ENCODE results near the gene HSPA12B.

Gene HSPA12B

DNA sequence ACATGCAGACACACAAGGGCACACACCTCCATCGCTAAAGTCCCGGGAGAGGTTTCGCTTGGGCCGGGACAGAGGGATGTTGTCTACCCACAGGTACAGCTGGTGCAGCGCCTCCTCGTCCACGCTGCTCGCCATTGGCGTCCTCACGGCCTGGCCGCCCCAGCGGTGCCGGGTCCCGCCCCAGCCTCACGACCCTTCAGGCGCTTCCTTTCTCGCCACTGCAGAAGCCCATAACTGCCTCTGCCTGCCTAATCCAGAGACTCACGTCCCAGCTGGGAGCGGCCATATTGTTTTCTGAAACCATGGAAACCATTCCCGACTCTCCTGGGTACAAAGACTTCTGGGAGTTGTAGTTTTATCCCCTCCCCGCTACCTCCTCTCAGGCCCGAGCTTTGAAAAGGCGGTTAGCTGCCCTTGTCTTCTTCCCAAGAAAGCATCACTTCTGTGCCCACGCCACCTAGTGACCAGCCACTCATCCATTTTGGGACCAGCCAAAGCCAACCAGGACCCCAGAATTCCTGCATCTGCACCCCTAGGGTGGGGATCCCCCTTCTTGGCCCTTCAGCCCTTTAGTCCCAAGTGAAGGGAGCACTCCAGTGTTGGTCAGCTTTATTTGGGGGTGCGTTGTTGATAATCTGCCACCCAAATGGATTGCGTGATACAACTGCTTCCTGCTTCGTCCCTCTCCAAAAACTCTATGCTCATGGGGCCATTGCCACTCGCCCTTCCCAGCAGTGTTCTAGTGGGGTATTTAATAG is 48.8 kb downstream of the HSPA12B start, which contains the start of gene SPEF1:
SPEF1 (minus strand) TSS at position 296 of the 758 bp plus-strand sequence; CDS start at position 135, 161 bp downstream.
- no peak within 1 kb of the TSS for H3K27ac ChIP-seq (ENCODE audit: low read depth, low read length)
- TF ChIP-seq, protein P1, sequence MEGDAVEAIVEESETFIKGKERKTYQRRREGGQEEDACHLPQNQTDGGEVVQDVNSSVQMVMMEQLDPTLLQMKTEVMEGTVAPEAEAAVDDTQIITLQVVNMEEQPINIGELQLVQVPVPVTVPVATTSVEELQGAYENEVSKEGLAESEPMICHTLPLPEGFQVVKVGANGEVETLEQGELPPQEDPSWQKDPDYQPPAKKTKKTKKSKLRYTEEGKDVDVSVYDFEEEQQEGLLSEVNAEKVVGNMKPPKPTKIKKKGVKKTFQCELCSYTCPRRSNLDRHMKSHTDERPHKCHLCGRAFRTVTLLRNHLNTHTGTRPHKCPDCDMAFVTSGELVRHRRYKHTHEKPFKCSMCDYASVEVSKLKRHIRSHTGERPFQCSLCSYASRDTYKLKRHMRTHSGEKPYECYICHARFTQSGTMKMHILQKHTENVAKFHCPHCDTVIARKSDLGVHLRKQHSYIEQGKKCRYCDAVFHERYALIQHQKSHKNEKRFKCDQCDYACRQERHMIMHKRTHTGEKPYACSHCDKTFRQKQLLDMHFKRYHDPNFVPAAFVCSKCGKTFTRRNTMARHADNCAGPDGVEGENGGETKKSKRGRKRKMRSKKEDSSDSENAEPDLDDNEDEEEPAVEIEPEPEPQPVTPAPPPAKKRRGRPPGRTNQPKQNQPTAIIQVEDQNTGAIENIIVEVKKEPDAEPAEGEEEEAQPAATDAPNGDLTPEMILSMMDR (IDR thresholded peaks at IDR 0.05; ENCODE audit: low read depth, low read length, poor library complexity, severe bottlenecking), result peak; percentile 52
- TF ChIP-seq EZH2phosphoT487 (IDR thresholded peaks at IDR 0.05; ENCODE audit: borderline replicate concordance, low read length), result no peak
- no peaks in the 10 kb centered on the region for H3K9me2 ChIP-seq (replicated peaks; ENCODE audit: control insufficient read depth, low read length)
- peaks cover 63% of the 10 kb centered on the region for H3K4me1 ChIP-seq (ENCODE audit: control insufficient read depth, low read length)
- H4K20me1 ChIP-seq (ENCODE audit: control insufficient read depth, insufficient read depth, low read depth, low read length), result peaks cover 9% of the 10 kb centered on the region; the same call in 1 of the 2 replicates
- H3K36me3 ChIP-seq (ENCODE audit: control insufficient read depth, low read length), result peaks cover 21% of the 10 kb centered on the region
- peaks cover 24% of the 10 kb centered on the region for H3K27me3 ChIP-seq (ENCODE audit: control insufficient read depth, low read length)
- H3F3A ChIP-seq (ENCODE audit: control insufficient read depth, insufficient read depth), result peaks cover 7% of the 10 kb centered on the region; the same call in 1 of the 2 replicates
- H3K9me3 ChIP-seq (ENCODE audit: control insufficient read depth, insufficient read depth, low read length), result no peaks in the 10 kb centered on the region
- H3K4me3 ChIP-seq (ENCODE audit: low read length), result peak within 1 kb of the TSS; percentile 42
- peak within 1 kb of the TSS; percentile 48 for H3K4me2 ChIP-seq (ENCODE audit: low read length)
- peaks cover 31% of the 10 kb centered on the region for H3K79me2 ChIP-seq (ENCODE audit: control insufficient read depth, low read length)

- Histone ChIP-seq H3K9me2 (replicated peaks; ENCODE audit: control insufficient read depth, low read length) (no peaks in the 10 kb centered on the region), H3K27me3 (ENCODE audit: control insufficient read depth, low read length) (peaks cover 22% of the 10 kb centered on the region), H3K4me1 (ENCODE audit: control insufficient read depth, low read length) (peaks cover 60% of the 10 kb centered on the region), H3K9me3 (ENCODE audit: control insufficient read depth, insufficient read depth, low read length) (no peaks in the 10 kb centered on the region), H3K4me3 (ENCODE audit: low read length) (no peak overlapping the region), H3K36me3 (ENCODE audit: control insufficient read depth, low read length) (peaks cover 21% of the 10 kb centered on the region), H3K4me2 (ENCODE audit: low read length) (no peak overlapping the region), H3K27ac (ENCODE audit: low read depth, low read length) (no peak overlapping the region), H3K79me2 (ENCODE audit: control insufficient read depth, low read length) (peaks cover 39% of the 10 kb centered on the region), H4K20me1 (ENCODE audit: control insufficient read depth, insufficient read depth, low read depth, low read length) (peaks cover 9% of the 10 kb centered on the region; the same call in 1 of the 2 replicates), H3F3A (ENCODE audit: control insufficient read depth, insufficient read depth) (peaks cover 7% of the 10 kb centered on the region; the same call in 1 of the 2 replicates)
- TF ChIP-seq, protein P1 (IDR thresholded peaks at IDR 0.05; ENCODE audit: low read depth, low read length, poor library complexity, severe bottlenecking), result no peak
- TF ChIP-seq EZH2phosphoT487 (IDR thresholded peaks at IDR 0.05; ENCODE audit: borderline replicate concordance, low read length), result no peak
These were observed 50.1 kb downstream of the HSPA12B start for GRCh38 chr20:3782597-3782996.

GRCh38 chr20:3783068-3783489 is 50.6 kb downstream of the HSPA12B start:
- no peak overlapping the region for H3K27ac ChIP-seq (ENCODE audit: low read depth, low read length)
- H3K4me3 ChIP-seq (ENCODE audit: low read length), result no peak overlapping the region
- H3K36me3 ChIP-seq (ENCODE audit: control insufficient read depth, low read length), result peaks cover 21% of the 10 kb centered on the region
- no peaks in the 10 kb centered on the region for H3K9me3 ChIP-seq (ENCODE audit: control insufficient read depth, insufficient read depth, low read length)
- H4K20me1 ChIP-seq (ENCODE audit: control insufficient read depth, insufficient read depth, low read depth, low read length), result peaks cover 9% of the 10 kb centered on the region; the same call in 1 of the 2 replicates
- H3K4me2 ChIP-seq (ENCODE audit: low read length), result peak overlapping the region; percentile 22; the same call in 1 of the 2 replicates
- no peaks in the 10 kb centered on the region for H3K9me2 ChIP-seq (replicated peaks; ENCODE audit: control insufficient read depth, low read length)
- TF ChIP-seq EZH2phosphoT487 (IDR thresholded peaks at IDR 0.05; ENCODE audit: borderline replicate concordance, low read length), result no peak
- TF ChIP-seq, protein P1 (IDR thresholded peaks at IDR 0.05; ENCODE audit: low read depth, low read length, poor library complexity, severe bottlenecking), result no peak
- peaks cover 60% of the 10 kb centered on the region for H3K4me1 ChIP-seq (ENCODE audit: control insufficient read depth, low read length)
- H3F3A ChIP-seq (ENCODE audit: control insufficient read depth, insufficient read depth), result peaks cover 7% of the 10 kb centered on the region; the same call in 1 of the 2 replicates
- H3K79me2 ChIP-seq (ENCODE audit: control insufficient read depth, low read length), result peaks cover 40% of the 10 kb centered on the region
- H3K27me3 ChIP-seq (ENCODE audit: control insufficient read depth, low read length), result peaks cover 17% of the 10 kb centered on the region
